Lower leg skin (tissue), 4 donors: Measurements from ENCODE around the gene MUSK. TPM values are rescaled to one million over a fixed set of nuclear protein-coding genes. Genes with fewer than 3 reads are reported as not detected.

Source experiments
- DNase-seq, 2 donors: peaks; one replicate each; pipeline ENCODE4 v3.0.0-alpha.2; 2019; ENCODE audit warnings: low spot score in 2 of 2
- H3K4me3 ChIP-seq: fragments of 200-600 bp; sonication (generic); 2 replicates; pipeline ENCODE4 v1.5.1; 2017; ENCODE audit warnings: mild to moderate bottlenecking, low read depth; ENCODE audit not compliant: poor library complexity, severe bottlenecking
- CTCF ChIP-seq, 3 donors: fragments of 450-650 bp; IDR thresholded peaks; one replicate each; pipeline ENCODE4 v1.5.1; 2016; ENCODE audit warnings: antibody characterized with exemption in 3 of 3, mild to moderate bottlenecking in 3 of 3, moderate library complexity in 2 of 3
- POLR2A ChIP-seq, 2 donors: fragments of 450-650 bp; IDR thresholded peaks; one replicate each; pipeline ENCODE4 v1.6.1; 2016 to 2017; ENCODE audit warnings: antibody characterized with exemption in 2 of 2, mild to moderate bottlenecking in 1 of 2, moderate library complexity in 1 of 2
- WGBS, 2 donors: methylation state at CpG; one replicate each; pipeline ENCODE4 v1.1.5; 2018; 5-methylcytosine and 5-hydroxymethylcytosine counted together
- intact Hi-C: fragments of 100-400 bp; cut with DNase I; formaldehyde crosslinking; loops from one replicate; pipeline ENCODE4 v1.15.0; 2023; ENCODE audit warnings: low total_unique reads
- total RNA-seq, 4 donors: library from RNA; depleted of rRNA; stranded (reverse); fragments of >200 nt; gene quantifications; one replicate each; pipeline ENCODE4 v1.1.0, GENCODE V29; 2016

Gene MUSK
- total RNA-seq, 4 donors from 2014 or later: 0.23 to 4.7 (median 0.68) TPM

- 74 to 75% methylated on average over 1 of the region's 1 CpG for WGBS, 2 donors
- intact Hi-C loops: no loop called here
- TF ChIP-seq POLR2A (IDR thresholded peaks at IDR 0.05) (no peak), CTCF (IDR thresholded peaks at IDR 0.05) (no peak)
- no peak for DNase-seq
- no peak overlapping the region for H3K4me3 ChIP-seq
Measured at GRCh38 chr9:110700953-110701352, 32.4 kb downstream of the MUSK start.

- WGBS, 2 donors: 46 to 71% methylated on average over 2 of the region's 2 CpGs
Measured at GRCh38 chr9:110703669-110704068, 35.1 kb downstream of the MUSK start.

DNA sequence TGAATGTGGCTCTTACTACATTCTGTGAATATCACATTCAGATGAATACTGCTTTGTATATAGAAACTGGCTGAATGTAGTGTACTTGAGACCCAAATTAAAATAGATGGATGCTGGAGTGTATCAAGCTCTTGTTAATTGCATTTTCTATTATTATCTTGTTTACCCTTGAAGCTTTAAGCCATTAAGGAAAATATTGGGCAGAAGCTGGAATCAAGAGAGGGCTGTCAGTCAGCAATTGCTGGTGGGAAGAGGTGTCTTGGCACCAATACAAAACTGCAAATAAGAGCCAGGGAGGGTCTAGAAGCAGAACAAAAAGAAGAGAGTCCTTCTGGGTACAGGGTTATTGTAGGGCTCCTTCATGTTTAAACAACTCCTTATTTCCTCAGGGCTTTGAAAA is 38.8 kb downstream of the MUSK start:
- intact Hi-C loops: no loop called here
- no peak for TF ChIP-seq POLR2A (IDR thresholded peaks at IDR 0.05)
- TF ChIP-seq CTCF (IDR thresholded peaks at IDR 0.05): no peak
- no peak overlapping the region for H3K4me3 ChIP-seq
- DNase-seq: no peak

More at GRCh38 chr9:110703669-110704068, 35.1 kb downstream of the MUSK start:
- H3K4me3 ChIP-seq: no peak overlapping the region
- DNase-seq: no peak
- intact Hi-C loops: no loop called here
- no peak for TF ChIP-seq POLR2A (IDR thresholded peaks at IDR 0.05)
- TF ChIP-seq CTCF (IDR thresholded peaks at IDR 0.05): no peak

GRCh38 chr9:110710420-110710819 is 41.8 kb downstream of the MUSK start:
- WGBS, 2 donors: 77 to 82% methylated on average over 3 of the region's 3 CpGs
- intact Hi-C loops: no loop called here

GRCh38 chr9:110712955-110713354 is 44.4 kb downstream of the MUSK start:
- 95 to 96% methylated on average over 1 of the region's 1 CpG for WGBS, 2 donors
- TF ChIP-seq POLR2A (IDR thresholded peaks at IDR 0.05) (no peak), CTCF (IDR thresholded peaks at IDR 0.05) (no peak)
- DNase-seq: no peak
- no peak overlapping the region for H3K4me3 ChIP-seq
- intact Hi-C loops: no loop called here

More at GRCh38 chr9:110710420-110710819, 41.8 kb downstream of the MUSK start:
- no peak overlapping the region for H3K4me3 ChIP-seq
- no peak for DNase-seq
- TF ChIP-seq CTCF (IDR thresholded peaks at IDR 0.05) (no peak), POLR2A (IDR thresholded peaks at IDR 0.05) (no peak)

DNA sequence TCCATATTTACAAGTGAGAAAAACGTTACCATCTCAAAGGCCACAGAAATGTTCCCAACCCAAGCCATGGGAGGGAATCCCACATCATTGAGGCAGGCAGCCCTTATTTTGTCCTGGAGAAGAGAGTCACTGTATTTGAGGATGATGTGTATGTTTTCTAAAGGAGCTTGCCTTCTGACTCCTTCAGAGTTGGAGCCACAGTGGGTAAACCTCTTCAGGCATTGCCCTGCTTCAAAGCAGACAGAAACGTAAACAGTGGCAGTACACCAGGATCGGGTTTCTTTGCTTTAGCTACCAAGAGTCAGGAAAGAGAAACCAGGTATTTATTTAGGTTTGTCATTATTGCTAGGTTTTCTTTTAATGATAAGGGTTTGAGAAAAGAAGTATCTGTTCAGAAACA is 45.7 kb downstream of the MUSK start:
- 53 to 55% methylated on average over 3 of the region's 3 CpGs for WGBS, 2 donors
- intact Hi-C loops: no loop called here
- no peak overlapping the region for H3K4me3 ChIP-seq
- TF ChIP-seq CTCF (IDR thresholded peaks at IDR 0.05) (no peak), POLR2A (IDR thresholded peaks at IDR 0.05) (no peak)
- DNase-seq: no peak
